Measurements from ENCODE around the gene SLN.

DNA sequence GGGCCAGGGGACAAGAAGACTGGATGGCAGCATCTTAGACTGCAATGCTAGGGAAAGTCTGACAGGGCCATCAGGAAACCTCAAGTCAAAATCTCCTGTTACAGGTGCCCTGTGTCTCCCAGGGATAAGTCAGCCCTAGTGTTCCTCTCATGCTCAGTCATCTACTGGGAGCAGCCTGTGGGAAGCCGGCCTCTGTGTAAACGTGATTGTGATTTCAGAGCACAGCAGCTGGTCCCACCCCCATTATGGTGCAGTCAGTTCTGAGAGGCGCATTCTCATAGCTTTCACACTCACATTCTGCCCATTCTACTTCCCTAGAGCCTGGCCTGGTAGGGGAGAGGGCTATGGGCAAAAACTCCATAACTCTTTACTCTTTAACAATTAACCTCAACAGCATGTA is 7.2 kb upstream of the SLN start:
- TF ChIP-seq, protein P1, sequence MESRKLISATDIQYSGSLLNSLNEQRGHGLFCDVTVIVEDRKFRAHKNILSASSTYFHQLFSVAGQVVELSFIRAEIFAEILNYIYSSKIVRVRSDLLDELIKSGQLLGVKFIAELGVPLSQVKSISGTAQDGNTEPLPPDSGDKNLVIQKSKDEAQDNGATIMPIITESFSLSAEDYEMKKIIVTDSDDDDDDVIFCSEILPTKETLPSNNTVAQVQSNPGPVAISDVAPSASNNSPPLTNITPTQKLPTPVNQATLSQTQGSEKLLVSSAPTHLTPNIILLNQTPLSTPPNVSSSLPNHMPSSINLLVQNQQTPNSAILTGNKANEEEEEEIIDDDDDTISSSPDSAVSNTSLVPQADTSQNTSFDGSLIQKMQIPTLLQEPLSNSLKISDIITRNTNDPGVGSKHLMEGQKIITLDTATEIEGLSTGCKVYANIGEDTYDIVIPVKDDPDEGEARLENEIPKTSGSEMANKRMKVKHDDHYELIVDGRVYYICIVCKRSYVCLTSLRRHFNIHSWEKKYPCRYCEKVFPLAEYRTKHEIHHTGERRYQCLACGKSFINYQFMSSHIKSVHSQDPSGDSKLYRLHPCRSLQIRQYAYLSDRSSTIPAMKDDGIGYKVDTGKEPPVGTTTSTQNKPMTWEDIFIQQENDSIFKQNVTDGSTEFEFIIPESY (IDR thresholded peaks at IDR 0.05; ENCODE audit: extremely low read depth, insufficient replicate concordance, low read length) = no peak
- TF ChIP-seq, protein P2, sequence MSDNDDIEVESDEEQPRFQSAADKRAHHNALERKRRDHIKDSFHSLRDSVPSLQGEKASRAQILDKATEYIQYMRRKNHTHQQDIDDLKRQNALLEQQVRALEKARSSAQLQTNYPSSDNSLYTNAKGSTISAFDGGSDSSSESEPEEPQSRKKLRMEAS (IDR thresholded peaks at IDR 0.05) = no peak
- no peak for TF ChIP-seq RAD21 (IDR thresholded peaks at IDR 0.05; ENCODE audit: low read depth)
- TF ChIP-seq FOSL1 (IDR thresholded peaks at IDR 0.05; ENCODE audit: low read depth) = no peak
- no peak for TF ChIP-seq POLR2A (IDR thresholded peaks at IDR 0.05; ENCODE audit: borderline replicate concordance, extremely low read depth, insufficient read depth, insufficient read length)
- TF ChIP-seq, protein P3, sequence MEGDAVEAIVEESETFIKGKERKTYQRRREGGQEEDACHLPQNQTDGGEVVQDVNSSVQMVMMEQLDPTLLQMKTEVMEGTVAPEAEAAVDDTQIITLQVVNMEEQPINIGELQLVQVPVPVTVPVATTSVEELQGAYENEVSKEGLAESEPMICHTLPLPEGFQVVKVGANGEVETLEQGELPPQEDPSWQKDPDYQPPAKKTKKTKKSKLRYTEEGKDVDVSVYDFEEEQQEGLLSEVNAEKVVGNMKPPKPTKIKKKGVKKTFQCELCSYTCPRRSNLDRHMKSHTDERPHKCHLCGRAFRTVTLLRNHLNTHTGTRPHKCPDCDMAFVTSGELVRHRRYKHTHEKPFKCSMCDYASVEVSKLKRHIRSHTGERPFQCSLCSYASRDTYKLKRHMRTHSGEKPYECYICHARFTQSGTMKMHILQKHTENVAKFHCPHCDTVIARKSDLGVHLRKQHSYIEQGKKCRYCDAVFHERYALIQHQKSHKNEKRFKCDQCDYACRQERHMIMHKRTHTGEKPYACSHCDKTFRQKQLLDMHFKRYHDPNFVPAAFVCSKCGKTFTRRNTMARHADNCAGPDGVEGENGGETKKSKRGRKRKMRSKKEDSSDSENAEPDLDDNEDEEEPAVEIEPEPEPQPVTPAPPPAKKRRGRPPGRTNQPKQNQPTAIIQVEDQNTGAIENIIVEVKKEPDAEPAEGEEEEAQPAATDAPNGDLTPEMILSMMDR (IDR thresholded peaks at IDR 0.05 in 2 of 3, conservative IDR thresholded peaks at IDR 0.05 in 1 of 3; ENCODE audit: borderline replicate concordance in 1 of 3, insufficient read depth in 1 of 3, low read depth in 2 of 3, low read length in 2 of 3) = no peak
- TF ChIP-seq TCF7L2 (IDR thresholded peaks at IDR 0.05; ENCODE audit: borderline replicate concordance, extremely low read depth, insufficient read depth, insufficient read length) = no peak
- no peak for TF ChIP-seq JUND (IDR thresholded peaks at IDR 0.05)

All from HCT116 (cell line).